Memory B cell (primary cell): ENCODE measurements around the gene CELF4.

ENCODE experiments used
- ATAC-seq: fragments of 150-1000 bp; cut with Tn5 transposase; 2 replicates; pipeline ENCODE4 v1.10.0; 2021; ENCODE audit warnings: low read depth, mild to moderate bottlenecking, moderate library complexity
- DNase-seq, 2 donors: peaks; one replicate each; pipeline ENCODE4 v3.0.0; 2022; ENCODE audit warnings: low spot score in 2 of 2
- H3K27ac Mint-ChIP-seq: one replicate; pipeline ENCODE4 v1.8.0; 2022; ENCODE audit warnings: mild to moderate bottlenecking, moderate library complexity, mixed read lengths
- H3K27me3 Mint-ChIP-seq: one replicate; pipeline ENCODE4 v1.8.0; 2022; ENCODE audit warnings: mixed read lengths
- H3K36me3 Mint-ChIP-seq: one replicate; pipeline ENCODE4 v1.8.0; 2022; ENCODE audit warnings: mild to moderate bottlenecking, mixed read lengths
- H3K4me1 Mint-ChIP-seq: one replicate; pipeline ENCODE4 v1.8.0; 2022; ENCODE audit warnings: mixed read lengths
- H3K4me3 Mint-ChIP-seq: one replicate; pipeline ENCODE4 v1.8.0; 2022; ENCODE audit warnings: mild to moderate bottlenecking, moderate library complexity, mixed read lengths
- H3K9me3 Mint-ChIP-seq: one replicate; pipeline ENCODE4 v1.8.0; 2022; ENCODE audit warnings: mixed read lengths

The CELF4 gene

GRCh38 chr18:37392648-37393047 is 172.9 kb downstream of the CELF4 start:
- no peak for ATAC-seq
- DNase-seq: no peak
- Mint-ChIP-seq H3K4me3 (no peak overlapping the region), H3K27ac (no peak overlapping the region), H3K4me1 (peaks cover 3% of the 10 kb centered on the region), H3K9me3 (peaks cover 1% of the 10 kb centered on the region), H3K36me3 (no peaks in the 10 kb centered on the region), H3K27me3 (peaks cover 28% of the 10 kb centered on the region)

DNA sequence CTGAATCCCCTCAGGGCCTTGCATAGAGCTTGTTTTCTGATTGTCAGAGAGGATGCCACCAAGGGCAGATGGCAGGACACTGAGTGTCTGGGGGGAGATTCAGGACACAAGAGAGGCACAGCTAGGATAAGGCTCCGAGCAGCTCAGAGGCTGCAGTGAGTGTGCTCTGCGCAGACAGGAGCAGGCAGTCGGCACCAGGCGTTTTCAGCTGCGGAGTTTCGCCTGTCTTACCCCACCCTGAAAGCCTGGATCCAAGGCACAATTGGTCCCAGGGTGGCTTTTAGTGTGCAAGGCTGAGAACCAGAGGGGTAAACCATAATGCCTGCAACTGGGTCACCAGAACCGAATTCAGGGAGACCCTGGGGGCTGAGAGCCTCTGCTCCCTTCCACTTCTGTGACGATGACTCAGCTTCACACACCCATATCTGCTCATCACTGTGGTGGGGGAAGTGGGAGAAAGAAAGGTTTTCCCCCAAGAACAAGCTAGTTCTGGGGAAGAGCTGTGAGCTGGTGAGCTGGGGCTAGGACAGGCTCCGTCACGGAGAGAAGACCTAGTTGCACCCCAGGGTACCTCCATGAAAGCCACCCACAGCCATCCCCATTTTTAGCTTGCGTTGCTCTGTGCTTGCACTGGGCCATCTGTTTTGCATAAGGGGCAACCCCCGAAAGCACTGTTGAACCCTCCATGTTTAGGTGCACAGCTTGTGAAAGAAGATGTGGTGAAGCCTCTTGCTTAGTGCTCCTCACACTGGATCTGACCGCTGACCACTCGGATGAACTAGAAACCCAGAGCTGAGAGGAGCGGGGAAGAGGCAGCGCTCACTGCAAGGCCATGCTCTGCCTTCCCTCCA is 173.7 kb downstream of the CELF4 start:
- ATAC-seq (no peak), DNase-seq (no peak)
- Mint-ChIP-seq H3K4me1 (peaks cover 3% of the 10 kb centered on the region), H3K36me3 (no peaks in the 10 kb centered on the region), H3K4me3 (no peak overlapping the region), H3K9me3 (peaks cover 1% of the 10 kb centered on the region), H3K27me3 (peaks cover 28% of the 10 kb centered on the region), H3K27ac (no peak overlapping the region)

GRCh38 chr18:37391156-37391555 is 174.4 kb downstream of the CELF4 start:
- H3K4me1 Mint-ChIP-seq: peaks cover 3% of the 10 kb centered on the region
- DNase-seq: no peak
- H3K9me3 Mint-ChIP-seq: peaks cover 1% of the 10 kb centered on the region
- ATAC-seq: no peak
- no peak overlapping the region for H3K4me3 Mint-ChIP-seq
- peaks cover 28% of the 10 kb centered on the region for H3K27me3 Mint-ChIP-seq
- H3K36me3 Mint-ChIP-seq: no peaks in the 10 kb centered on the region
- no peak overlapping the region for H3K27ac Mint-ChIP-seq

- no peak for ATAC-seq
- Mint-ChIP-seq H3K4me3 (no peak overlapping the region), H3K36me3 (no peaks in the 10 kb centered on the region), H3K27me3 (peaks cover 28% of the 10 kb centered on the region), H3K27ac (no peak overlapping the region), H3K9me3 (peaks cover 1% of the 10 kb centered on the region), H3K4me1 (peaks cover 3% of the 10 kb centered on the region)
- no peak for DNase-seq
These were observed 174.9 kb downstream of the CELF4 start for GRCh38 chr18:37390687-37391086.

DNA sequence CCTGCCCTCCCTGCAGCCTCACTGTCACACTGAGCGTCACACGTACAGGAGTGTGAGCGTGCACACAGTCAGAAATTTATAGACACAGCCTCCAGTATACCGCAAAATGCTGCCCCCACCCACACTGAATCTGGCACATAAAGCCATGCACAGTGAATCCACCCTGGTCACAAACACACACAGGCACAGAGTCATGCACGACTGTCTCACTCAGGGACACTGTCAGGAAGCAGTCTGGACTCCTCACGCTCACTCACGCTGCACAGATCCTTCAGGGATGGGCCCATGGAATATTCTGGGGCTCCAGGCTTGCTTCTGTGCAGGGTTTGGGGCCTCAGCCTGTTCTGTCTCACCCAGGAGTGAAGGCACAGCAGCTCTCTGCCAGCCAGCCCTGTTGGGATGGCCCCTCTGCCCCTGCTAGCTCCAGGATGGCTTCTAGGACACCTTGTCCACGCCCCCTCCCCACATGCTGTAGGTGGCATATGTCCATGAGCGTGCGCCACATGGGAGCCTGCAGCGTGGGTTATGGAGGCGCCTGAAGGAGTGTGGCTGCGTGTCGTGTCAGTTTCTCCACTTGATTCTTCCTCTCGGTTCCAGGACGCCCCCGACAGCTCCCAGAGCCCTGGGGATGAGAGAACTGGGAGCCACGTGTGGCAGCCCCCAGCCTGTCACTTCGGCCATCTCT is 175.8 kb downstream of the CELF4 start:
- no peak overlapping the region for H3K27ac Mint-ChIP-seq

DNA sequence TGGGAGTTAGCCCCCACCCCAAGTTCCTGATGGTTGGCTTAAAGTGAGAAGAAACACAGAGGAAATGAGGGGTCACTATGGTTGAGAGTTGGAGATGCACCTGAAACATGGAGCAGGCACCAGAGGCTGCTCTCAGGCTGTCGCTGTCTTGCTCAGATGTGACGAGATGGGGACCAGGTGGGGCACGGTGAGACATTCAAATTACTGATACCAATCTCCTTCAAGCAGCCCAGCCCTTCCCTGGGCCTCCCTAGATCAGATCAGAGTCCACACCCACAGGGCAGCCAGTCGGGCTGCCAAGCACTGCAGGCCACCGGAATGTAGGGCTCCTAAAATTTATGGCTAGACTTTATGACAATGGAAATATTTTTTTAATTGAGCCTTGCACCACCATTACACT is 176.6 kb downstream of the CELF4 start:
- Mint-ChIP-seq H3K4me1 (peaks cover 3% of the 10 kb centered on the region), H3K4me3 (no peak overlapping the region), H3K36me3 (no peaks in the 10 kb centered on the region), H3K9me3 (peaks cover 1% of the 10 kb centered on the region), H3K27ac (no peak overlapping the region), H3K27me3 (peaks cover 22% of the 10 kb centered on the region)
- ATAC-seq (no peak), DNase-seq (no peak)

More for the DNA sequence above, 175.8 kb downstream of the CELF4 start:
- Mint-ChIP-seq H3K9me3 (peaks cover 1% of the 10 kb centered on the region), H3K27me3 (peaks cover 23% of the 10 kb centered on the region), H3K4me1 (peaks cover 3% of the 10 kb centered on the region), H3K4me3 (no peak overlapping the region), H3K36me3 (no peaks in the 10 kb centered on the region)
- DNase-seq: no peak
- no peak for ATAC-seq

GRCh38 chr18:37388413-37388812 is 177.2 kb downstream of the CELF4 start:
- Mint-ChIP-seq H3K27ac (no peak overlapping the region), H3K4me3 (no peak overlapping the region), H3K9me3 (peaks cover 1% of the 10 kb centered on the region), H3K36me3 (no peaks in the 10 kb centered on the region), H3K4me1 (peaks cover 3% of the 10 kb centered on the region), H3K27me3 (peaks cover 23% of the 10 kb centered on the region)
- DNase-seq (no peak), ATAC-seq (no peak)

- Mint-ChIP-seq H3K27me3 (peaks cover 13% of the 10 kb centered on the region), H3K4me3 (no peak overlapping the region), H3K4me1 (no peaks in the 10 kb centered on the region), H3K36me3 (no peaks in the 10 kb centered on the region), H3K9me3 (peaks cover 1% of the 10 kb centered on the region), H3K27ac (no peak overlapping the region)
- ATAC-seq (no peak), DNase-seq (peak in 1 of 2 donors; percentile 16)
These were observed 179.5 kb downstream of the CELF4 start for GRCh38 chr18:37385846-37386778.

DNA sequence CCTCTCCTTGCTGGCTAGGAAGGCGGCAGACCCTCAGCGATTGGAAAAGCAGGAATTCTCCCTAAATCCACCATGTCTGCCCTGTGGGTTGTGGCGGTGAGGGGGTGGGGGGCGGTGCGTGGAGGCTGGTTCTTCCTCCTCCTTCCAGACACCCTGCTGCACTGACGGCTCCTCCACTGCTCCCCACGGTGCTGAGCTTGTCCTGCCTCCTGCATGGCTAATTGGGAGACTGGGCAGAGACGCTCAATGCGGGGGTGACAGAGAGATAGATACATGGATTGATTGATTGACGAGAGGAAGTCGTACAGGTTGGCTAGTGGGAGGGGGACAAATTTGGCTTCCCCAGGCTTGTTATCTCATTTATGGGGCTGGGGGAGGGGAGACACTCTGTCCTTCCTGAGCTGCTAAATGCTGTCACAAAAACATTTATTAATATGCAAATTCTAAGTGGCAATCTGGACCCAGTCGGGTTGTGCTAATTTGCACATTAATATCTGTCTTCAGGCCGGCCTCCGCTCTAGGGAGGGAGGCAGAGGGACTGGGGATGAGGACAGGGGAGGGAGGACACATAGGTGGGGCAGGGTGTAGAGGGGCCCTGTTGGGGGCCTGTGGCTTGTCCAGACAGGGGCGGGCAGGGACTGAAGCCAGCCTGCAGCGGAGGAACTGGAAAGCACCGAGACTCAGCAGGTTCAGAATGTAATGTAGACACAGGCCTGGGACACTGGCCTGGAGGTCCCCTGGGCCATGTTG is 181.6 kb downstream of the CELF4 start:
- no peaks in the 10 kb centered on the region for H3K36me3 Mint-ChIP-seq
- H3K9me3 Mint-ChIP-seq: peaks cover 7% of the 10 kb centered on the region
- no peak for ATAC-seq
- DNase-seq: no peak
- no peak overlapping the region for H3K4me3 Mint-ChIP-seq
- H3K27me3 Mint-ChIP-seq: peaks cover 15% of the 10 kb centered on the region
- H3K27ac Mint-ChIP-seq: no peak overlapping the region
- no peaks in the 10 kb centered on the region for H3K4me1 Mint-ChIP-seq

DNA sequence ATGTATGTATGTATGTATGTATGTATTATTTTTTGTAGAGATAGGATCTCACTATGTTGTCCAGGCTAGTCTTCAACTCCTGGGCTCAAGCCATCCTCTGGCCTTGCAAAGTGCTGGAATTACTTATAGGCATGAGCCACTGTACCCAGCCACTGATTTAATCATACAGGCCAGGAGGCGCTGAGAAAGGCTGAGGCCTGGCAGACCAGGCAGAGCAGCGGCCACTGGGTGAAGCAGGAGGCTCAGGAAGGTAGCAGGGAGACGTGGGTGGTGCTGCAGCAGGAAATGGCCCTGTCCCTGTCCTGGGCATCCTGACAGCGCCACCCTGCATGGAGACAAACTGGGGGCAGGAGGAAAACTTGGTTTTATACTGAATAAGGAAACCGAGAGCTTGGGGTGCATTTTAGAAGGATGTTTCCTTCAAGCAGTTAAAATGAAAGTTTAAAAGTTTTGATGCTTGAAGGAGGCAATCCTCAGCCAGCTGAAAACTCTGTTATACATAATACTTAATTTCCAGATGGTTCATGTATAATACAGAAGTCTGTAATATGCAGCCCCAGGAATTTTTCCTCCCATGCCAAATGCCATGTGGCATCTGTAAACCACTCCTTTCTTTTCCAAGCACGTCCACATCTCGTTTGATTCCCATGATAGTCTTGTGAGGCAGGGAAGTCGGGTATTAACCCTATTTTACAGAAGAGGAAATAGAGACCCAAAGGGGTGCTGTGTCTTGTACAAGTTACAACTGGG is 182.4 kb downstream of the CELF4 start:
- DNase-seq (no peak), ATAC-seq (no peak)
- no peaks in the 10 kb centered on the region for H3K4me1 Mint-ChIP-seq
- H3K9me3 Mint-ChIP-seq: peaks cover 7% of the 10 kb centered on the region
- no peaks in the 10 kb centered on the region for H3K36me3 Mint-ChIP-seq
- H3K27me3 Mint-ChIP-seq: peaks cover 13% of the 10 kb centered on the region
- no peak overlapping the region for H3K27ac Mint-ChIP-seq
- no peak overlapping the region for H3K4me3 Mint-ChIP-seq

DNA sequence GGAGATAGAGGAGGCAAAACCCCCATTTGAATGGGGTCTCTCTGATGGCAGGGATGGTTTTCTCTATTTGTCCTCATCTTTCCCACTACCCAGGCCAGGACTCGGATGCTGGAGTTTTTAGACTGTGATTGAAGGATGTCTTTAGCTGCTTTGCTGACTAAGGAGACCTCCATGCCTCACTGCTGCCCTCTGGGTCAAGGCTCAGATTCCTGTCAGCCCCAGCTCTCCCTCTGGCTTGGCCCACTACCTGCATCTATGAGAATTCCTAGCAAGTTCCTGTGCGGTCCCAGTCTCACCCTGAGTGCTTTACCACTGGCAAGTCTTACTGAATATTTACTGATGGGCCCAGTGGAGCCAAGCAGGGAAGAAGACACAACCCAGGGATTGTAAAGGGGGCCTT is 184.0 kb downstream of the CELF4 start:
- Mint-ChIP-seq H3K27me3 (peaks cover 17% of the 10 kb centered on the region), H3K36me3 (no peaks in the 10 kb centered on the region), H3K9me3 (peaks cover 7% of the 10 kb centered on the region), H3K4me1 (no peaks in the 10 kb centered on the region), H3K27ac (no peak overlapping the region), H3K4me3 (no peak overlapping the region)
- DNase-seq (no peak), ATAC-seq (no peak)

GRCh38 chr18:37380546-37381110 is 185.0 kb downstream of the CELF4 start:
- no peak for ATAC-seq

More at GRCh38 chr18:37380546-37381110, 185.0 kb downstream of the CELF4 start:
- Mint-ChIP-seq H3K36me3 (no peaks in the 10 kb centered on the region), H3K4me1 (no peaks in the 10 kb centered on the region), H3K9me3 (peaks cover 7% of the 10 kb centered on the region), H3K27ac (no peak overlapping the region), H3K27me3 (peaks cover 15% of the 10 kb centered on the region), H3K4me3 (no peak overlapping the region)
- no peak for DNase-seq
